ENCODE measurements around the gene CIZ1.
"Not testable (repeated sequence)": the region's sequence is repeated elsewhere in the genome, so short reads cannot be mapped to it uniquely, and the experiment has no call there.

CIZ1 gene

GRCh38 chr9:128145536-128145935 is 45.8 kb downstream of the CIZ1 start:
- DNase-seq = no peak

DNA sequence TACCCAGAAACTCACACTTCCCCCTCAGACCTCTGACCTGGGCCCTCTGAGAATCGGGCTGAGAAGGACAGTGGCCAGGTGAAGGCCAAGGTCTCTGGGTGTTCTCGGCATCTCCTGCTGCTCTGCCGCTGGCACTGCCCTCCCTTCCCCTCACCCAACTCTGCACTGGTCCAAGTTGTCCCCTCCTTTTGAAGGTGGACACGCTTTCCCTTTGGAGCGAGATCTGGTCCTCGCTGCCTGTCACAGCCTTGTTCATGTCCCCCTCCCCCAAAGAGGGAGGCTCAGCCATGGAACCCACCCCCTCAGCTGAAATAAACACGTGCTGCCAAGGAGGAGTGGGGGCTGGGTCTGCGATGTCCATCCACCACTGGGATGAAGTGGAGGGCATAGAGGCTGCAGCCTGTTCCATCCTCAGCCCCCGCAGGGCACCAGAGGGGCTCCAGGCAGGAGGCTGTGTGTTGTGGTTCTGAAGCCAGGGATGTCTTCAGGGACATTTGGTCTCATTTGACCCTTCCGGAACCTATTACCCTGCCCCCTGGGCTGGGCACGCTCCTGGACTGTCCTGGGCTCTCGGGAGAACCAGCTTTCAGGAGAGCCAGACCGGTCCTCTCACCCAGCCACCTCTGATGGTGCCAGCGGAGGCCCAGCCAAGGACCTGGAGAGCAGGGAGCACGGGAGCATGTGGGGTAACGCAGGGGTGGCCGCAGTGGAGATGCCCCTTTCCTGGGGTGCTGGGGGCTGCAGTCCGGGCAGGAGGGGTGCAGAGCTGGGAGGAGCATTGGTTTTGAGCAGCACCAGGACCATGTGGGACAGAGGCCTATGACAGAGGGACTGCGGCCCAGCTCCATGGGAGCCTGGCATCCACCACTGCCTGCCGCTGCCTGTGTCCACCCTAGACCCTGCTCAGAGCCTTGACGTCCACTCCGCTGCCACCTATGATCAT is 46.9 kb downstream of the CIZ1 start:
- no peak for DNase-seq

DNA sequence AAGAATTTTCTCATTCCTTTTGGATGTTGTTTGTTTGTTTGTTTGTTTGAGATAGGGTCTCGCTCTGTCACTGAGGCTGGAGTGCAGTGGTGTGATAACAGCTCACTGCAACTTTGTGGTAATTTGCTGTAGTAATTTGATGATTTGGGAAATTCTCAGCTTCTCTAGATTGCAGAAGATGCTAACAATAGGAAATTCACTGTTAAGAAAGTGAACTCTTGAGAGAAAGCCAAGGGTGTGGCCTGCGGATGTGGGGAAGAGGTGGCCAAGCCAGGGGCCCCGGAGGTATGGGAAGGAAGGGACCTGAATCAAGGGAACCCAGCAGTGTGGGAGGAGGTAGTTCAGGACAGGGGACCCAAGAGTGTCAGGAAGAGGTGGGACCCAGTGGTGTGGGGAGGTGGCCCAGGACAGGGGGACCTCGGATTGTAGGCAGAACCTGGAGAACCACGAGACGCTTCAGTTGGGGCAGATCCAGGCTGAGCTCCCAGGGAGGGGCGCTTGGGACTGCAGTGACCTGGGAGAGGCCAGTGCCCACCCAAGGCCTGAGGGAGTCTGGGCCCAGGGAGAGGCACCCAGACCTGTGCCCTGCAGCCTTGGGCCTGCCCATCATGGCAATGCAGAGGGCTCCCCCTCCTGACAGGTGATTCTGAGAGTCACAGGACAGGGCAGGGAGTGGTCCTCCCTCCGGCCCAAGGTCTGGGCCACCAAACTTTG is 47.7 kb downstream of the CIZ1 start:
- DNase-seq = no peak

- no peak for DNase-seq
Measured at GRCh38 chr9:128142596-128142995, 48.8 kb downstream of the CIZ1 start.

DNA sequence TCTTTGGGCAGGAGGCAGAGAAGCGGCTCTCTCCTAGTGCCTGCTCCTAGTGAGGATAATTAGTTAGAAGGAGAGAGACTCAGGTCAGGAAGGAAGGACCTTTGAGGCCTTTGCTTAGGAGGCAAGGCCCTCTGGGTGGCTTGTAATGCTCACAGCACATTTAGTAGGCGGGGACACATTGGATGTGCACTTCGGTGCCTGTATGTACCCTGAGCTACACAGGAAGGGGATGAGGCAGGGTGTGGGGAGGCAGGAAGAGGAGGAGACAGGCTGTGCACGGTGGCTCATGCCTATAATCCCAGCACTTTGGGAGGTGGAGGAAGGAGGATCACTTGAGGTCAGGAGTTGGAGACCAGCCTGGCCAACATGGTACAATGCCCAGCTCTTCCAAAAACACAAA is 49.3 kb downstream of the CIZ1 start:
- peak in 2 of 6 experiments; percentile 24 to 27 for DNase-seq

DNA sequence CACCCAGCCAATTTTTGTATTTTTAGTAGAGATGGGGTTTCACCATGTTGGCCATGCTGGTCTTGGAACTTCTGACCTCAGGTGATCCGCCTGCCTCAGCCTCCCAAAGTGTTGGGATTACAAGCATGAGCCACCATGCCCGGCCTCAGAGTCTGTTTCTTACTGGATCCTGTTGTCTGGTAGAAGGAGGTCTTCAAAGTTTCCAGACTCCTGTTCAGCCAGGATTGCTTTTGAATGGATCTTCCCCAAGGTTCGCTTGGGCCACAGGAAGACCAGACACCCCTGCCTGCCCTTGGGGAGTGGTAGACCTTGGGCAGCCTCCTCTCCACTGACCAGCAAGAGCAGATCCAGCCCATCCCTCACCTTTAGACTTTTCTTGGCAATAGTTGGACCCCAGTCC is 49.8 kb downstream of the CIZ1 start:
- no peak for DNase-seq

DNA sequence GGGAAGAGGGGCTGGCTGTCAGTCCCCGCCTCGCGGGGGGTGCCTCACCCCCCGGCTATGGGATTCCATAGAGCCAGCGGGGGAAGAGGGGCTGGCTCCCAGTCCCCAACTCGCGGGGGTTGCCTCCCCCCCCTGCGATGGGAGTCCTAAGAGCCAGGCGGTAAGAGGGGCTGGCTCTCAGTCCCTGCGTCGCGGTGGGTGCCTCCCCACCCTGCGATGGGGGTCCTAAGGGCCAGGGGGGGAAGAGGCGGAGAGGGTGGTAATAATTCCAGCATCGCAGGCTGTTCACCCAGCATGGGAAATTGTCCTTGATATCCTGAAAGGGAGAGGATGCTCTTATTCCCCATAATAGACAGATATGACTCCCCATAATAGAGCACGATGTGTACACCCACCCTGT is 51.8 kb downstream of the CIZ1 start:
- no peak for DNase-seq

DNA sequence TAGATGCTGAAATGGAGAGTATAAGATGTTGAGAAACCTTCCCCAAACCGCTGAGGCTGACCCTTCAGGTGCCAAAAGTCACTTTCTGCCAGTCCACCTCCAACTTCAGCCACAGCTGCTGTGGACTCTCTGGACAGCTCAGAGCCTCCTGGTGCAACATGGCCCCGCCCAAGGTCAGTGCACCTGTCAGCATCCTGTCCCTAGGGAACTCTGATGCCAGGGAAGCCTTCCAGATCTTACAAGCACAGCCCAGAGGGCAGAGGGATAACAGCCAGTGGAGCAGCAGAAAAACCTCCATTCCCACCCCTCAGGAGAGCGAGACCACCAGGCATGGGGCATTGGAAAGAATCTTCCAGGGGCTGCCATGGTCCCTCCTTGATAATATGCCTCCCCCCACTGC is 53.4 kb downstream of the CIZ1 start:
- DNase-seq = no peak

DNA sequence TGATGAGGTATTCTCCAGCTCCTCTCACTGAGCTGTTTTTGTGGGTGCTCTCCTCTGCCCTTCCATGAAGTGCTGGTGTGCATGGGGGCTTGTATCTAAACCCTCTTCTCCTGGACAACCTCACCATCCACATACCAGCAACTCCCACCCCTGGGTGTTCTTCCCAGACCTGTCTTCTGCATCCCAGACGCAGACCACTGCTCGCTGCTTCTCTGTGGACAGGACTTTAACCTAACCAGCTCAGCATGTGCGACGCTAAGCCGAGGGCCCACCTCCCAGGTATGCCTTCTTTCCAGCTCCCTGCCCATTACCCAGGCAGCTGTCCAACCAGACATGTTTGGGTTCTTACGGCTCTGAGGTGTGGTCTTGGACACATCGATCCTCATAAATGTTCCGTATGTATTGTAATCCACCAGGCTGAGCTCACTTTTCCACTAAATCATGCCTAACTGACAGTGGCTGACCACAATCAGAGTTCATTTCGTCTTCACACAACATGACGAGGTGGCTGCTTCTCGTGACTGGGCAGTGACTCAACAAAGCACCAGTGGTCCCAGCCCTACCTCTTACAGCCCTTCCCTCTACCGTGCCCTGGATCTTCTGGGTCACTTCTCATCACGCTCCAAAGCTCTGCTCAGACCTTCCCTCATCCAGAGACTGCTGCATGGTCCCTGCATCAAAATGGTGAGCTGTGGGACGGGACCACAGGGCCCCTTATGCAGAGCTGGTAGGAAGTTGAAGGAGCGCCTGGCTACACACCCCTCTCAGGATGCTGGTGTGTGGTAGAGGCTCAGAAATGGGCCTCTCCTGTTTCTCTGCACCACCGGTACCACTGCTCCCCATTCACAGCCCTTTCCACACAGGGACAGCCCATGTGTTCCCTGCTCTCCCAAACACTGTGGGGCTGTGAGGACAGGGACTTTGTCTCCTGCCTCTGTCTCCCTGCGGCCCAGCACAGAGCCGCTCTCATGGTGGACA is 54.3 kb downstream of the CIZ1 start:
- no peak for DNase-seq

DNA sequence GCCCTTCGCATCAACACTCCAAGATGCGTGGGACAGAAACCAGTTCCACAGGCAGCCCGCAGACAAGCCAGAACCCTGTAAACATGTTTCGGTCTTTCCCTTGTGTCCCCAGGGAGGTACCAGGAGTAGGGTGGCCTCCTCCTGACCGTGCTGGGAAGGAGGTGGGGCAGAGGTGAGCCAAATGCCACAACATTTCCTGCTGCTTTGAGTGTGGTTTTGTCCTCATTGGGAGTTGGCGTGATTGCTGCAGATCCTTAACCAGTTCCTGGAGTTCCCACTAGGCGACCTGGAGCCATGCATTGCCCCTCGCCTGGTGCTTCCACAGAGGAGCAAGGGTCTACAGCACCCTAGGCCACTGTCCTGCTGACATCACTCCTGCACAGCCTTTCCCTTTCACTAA is 55.8 kb downstream of the CIZ1 start:
- DNase-seq = not testable (repeated sequence)

DNA sequence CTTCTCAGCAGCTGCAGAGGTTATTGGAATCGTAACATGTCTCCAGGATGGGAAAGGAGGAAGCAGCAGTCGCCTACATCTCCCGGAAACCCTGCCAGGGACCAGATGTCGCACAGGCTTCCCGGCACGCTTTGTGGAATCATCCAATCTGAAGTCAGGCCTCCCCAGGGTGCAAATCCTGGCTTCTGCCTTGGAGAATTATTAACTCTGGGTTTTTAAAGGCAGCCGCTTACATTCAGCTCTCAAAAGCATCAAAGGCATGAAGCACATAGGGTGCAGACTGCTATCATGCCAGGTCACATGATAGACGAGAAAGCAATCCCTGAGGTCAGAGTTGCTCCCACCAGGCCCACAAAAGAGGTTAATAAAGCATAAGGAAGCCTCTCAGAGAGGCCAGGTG is 59.2 kb downstream of the CIZ1 start:
- DNase-seq = not testable (repeated sequence)

DNA sequence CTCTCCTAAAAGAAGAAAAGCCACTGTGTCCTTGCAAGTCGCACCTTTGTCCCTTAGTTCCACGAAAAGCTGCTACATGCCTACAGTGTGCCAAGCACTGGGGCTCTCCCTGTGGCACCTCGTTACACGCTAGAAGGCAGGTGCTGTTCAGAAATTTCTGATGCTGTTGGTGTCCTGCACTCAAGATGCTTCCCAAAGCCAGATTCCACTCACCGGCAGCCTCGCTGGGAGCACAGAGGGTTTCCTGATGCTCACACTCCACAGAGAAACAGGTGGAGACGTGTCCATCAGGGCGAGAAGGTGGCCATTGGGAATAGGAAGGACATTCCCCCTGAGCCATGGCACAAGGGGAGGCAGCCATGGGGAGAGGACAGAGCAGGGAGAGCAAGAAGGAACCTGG is 60.0 kb downstream of the CIZ1 start:
- DNase-seq = not testable (repeated sequence)

- DNase-seq = not testable (repeated sequence)
Measured at GRCh38 chr9:128130651-128131050, 60.7 kb downstream of the CIZ1 start.

DNA sequence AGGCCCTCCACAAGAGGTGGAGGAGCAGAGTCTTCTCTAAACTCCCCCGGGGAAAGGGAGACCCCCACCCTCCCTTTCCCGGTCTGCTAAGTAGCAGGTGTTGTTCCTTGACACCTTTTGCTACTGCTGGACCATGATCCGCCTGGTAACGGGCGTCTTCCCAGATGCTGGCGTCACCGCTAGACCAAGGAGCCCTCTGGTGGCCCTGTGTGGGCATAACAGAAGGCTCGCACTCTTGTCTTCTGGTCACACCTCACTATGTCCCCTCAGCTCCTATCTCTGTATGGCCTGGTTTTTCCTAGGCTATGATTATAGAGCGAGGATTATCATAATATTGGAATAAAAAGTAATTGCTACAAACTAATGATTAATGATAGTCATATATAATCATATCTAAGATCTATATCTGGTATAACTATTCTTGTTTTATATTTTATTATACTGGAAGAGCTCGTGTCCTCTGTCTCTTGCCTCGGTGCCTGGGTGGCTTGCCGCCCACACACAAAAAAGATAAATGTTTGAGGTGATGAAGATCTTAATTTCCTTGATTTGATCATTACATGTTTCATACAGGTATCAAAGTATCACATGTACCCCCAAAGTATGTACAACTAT is 61.3 kb downstream of the CIZ1 start:
- peak in 3 of 6 experiments; percentile 26 to 36 (median 35) for DNase-seq

GRCh38 chr9:128128836-128129590 is 62.4 kb downstream of the CIZ1 start:
- DNase-seq = no peak

- DNase-seq = peak; percentile 82 to 100 (median 91)
Measured at GRCh38 chr9:128127990-128128835, 63.2 kb downstream of the CIZ1 start.

- DNase-seq = peak; percentile 61 to 85 (median 76)
Measured at GRCh38 chr9:128127568-128127989, 63.8 kb downstream of the CIZ1 start, which contains the start of gene PTGES2. Gene PTGES2 (minus strand): TSS chr9:128127729. CDS start chr9:128127717, 12 bp downstream.

GRCh38 chr9:128125580-128126354 is 65.6 kb downstream of the CIZ1 start:
- DNase-seq = no peak

DNA sequence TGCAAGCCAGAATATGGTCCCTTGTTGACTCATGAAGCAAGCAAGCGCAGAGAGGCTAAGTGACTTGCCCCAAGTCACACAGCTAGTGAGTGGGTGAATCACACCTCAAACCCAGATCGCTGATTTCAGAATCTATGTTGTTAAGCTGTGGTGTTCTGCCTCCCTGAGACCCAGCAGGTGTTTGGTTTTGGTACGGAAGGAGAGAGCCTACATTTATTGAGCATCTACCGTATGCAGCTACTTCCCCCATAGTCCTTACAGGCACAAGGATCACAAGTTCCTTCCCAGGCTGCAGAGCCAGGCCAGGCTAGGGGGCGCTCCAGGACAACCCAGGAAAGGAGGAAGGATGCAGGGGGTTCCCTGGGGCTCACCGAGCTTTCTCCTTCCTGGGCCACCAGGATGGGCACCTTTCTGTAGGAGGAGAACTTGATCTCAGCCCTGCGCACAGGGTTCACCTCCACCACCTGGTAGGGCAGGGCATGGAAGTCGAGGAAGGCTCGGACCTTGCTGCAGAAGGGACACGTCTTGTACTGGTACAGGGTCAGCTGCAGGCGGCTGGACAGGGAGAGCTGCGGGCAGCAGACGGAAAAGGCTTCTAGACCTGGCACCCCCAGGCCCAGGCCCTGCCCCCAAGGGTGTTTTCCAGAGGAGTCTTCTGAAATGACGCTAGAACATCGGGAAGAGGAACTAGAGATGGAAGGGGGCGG is 66.3 kb downstream of the CIZ1 start:
- peak in 4 of 6 experiments; percentile 9 to 38 (median 14) for DNase-seq

Data from stimulated activated naive CD4-positive, alpha-beta T cell (primary cell).